Retinal pigment epithelial cell (primary cell): Measurements from ENCODE around the gene DNER.

Experiments used
- DNase-seq: peaks from one replicate; pipeline ENCODE4 v3.0.0-alpha.2; 2010; ENCODE audit warnings: low read depth
- H3K4me3 ChIP-seq: 2 replicates; pipeline ENCODE4 v1.5.1; 2011; ENCODE audit warnings: mild to moderate bottlenecking, low read length, control low read depth, moderate library complexity
- CTCF ChIP-seq: conservative IDR thresholded peaks from 2 replicates; pipeline ENCODE4 v1.5.1; 2011; ENCODE audit warnings: low read depth, low read length, control low read depth, inconsistent platforms

Gene DNER

GRCh38 chr2:229335877-229336346 is 378.4 kb downstream of the DNER start:
- no peak for TF ChIP-seq CTCF
- no peak overlapping the region for H3K4me3 ChIP-seq
- no peak for DNase-seq

- DNase-seq = no peak
- H3K4me3 ChIP-seq = no peak overlapping the region
- no peak for TF ChIP-seq CTCF
Observed at GRCh38 chr2:229335330-229335729, 379.0 kb downstream of the DNER start.

- H3K4me3 ChIP-seq = no peak overlapping the region
- no peak for DNase-seq
- no peak for TF ChIP-seq CTCF
Observed at GRCh38 chr2:229330952-229331351, 383.4 kb downstream of the DNER start.

- H3K4me3 ChIP-seq = no peak overlapping the region
- DNase-seq = no peak
- TF ChIP-seq CTCF = no peak
Observed at GRCh38 chr2:229319558-229319957, 394.8 kb downstream of the DNER start.

- DNase-seq = no peak
- TF ChIP-seq CTCF = no peak
- H3K4me3 ChIP-seq = no peak overlapping the region
Observed at GRCh38 chr2:229314117-229314516, 400.2 kb downstream of the DNER start.

- no peak for TF ChIP-seq CTCF
- DNase-seq = no peak
- H3K4me3 ChIP-seq = no peak overlapping the region
Observed at GRCh38 chr2:229313591-229313990, 400.8 kb downstream of the DNER start.
